SK-N-SH treated with all-trans-retinoic acid at 6 μM for 48 hours (cell line): ENCODE measurements around the gene AGBL2.

Experiments
- ESRRG ChIP-seq: fragments of 250-450 bp; sonication (Bioruptor Pico); IDR thresholded peaks from 2 replicates; pipeline ENCODE4 v1.6.1; 2021; ENCODE audit warnings: mild to moderate bottlenecking
- GLIS3 ChIP-seq: fragments of 250-450 bp; sonication (Bioruptor Pico); IDR thresholded peaks from 2 replicates; pipeline ENCODE4 v1.5.0; 2020; ENCODE audit warnings: mild to moderate bottlenecking, moderate library complexity
- POU6F1 ChIP-seq: fragments of 250-450 bp; sonication (Bioruptor Pico); IDR thresholded peaks from 2 replicates; pipeline ENCODE4 v1.8.0; 2021; ENCODE audit warnings: low read depth, mild to moderate bottlenecking, moderate library complexity, borderline replicate concordance
- PPARA ChIP-seq: fragments of 250-450 bp; sonication (Bioruptor Pico); IDR thresholded peaks from 2 replicates; pipeline ENCODE4 v1.5.0; 2020; ENCODE audit warnings: mild to moderate bottlenecking, borderline replicate concordance
- SNAI2 ChIP-seq: fragments of 250-450 bp; sonication (Bioruptor Pico); IDR thresholded peaks from 2 replicates; pipeline ENCODE4 v1.5.0; 2020; ENCODE audit warnings: mild to moderate bottlenecking, moderate library complexity
- TCF4 ChIP-seq: fragments of 250-450 bp; sonication (Bioruptor Pico); IDR thresholded peaks from 2 replicates; pipeline ENCODE4 v1.8.0; 2021; ENCODE audit warnings: mild to moderate bottlenecking, moderate library complexity, borderline replicate concordance
- ZC3H10 ChIP-seq: fragments of 250-450 bp; sonication (Bioruptor Pico); IDR thresholded peaks from 2 replicates; pipeline ENCODE4 v1.5.1; 2021; ENCODE audit warnings: mild to moderate bottlenecking, moderate library complexity
- ZFP3 ChIP-seq: fragments of 250-450 bp; sonication (Bioruptor Pico); IDR thresholded peaks from 2 replicates; pipeline ENCODE4 v1.5.0; 2020; ENCODE audit warnings: mild to moderate bottlenecking, moderate library complexity
- ZFP30 ChIP-seq: fragments of 450-650 bp; formaldehyde crosslinking; IDR thresholded peaks from 2 replicates; pipeline ENCODE4 v1.5.0; 2022; ENCODE audit warnings: mild to moderate bottlenecking, moderate library complexity
- ZNF565 ChIP-seq: fragments of 450-650 bp; formaldehyde crosslinking; conservative IDR thresholded peaks from 2 replicates; pipeline ENCODE4 v1.5.0; 2020; ENCODE audit warnings: low read depth, mild to moderate bottlenecking, moderate library complexity
- ZNF70 ChIP-seq: fragments of 450-650 bp; formaldehyde crosslinking; IDR thresholded peaks from 2 replicates; pipeline ENCODE4 v1.5.0; 2020; ENCODE audit warnings: mild to moderate bottlenecking, moderate library complexity
- TF ChIP-seq, protein P1 (sequence below): fragments of 250-450 bp; sonication (Bioruptor Pico); IDR thresholded peaks from 2 replicates; pipeline ENCODE4 v1.8.0; 2020; ENCODE audit warnings: mild to moderate bottlenecking, moderate library complexity, borderline replicate concordance

DNA sequence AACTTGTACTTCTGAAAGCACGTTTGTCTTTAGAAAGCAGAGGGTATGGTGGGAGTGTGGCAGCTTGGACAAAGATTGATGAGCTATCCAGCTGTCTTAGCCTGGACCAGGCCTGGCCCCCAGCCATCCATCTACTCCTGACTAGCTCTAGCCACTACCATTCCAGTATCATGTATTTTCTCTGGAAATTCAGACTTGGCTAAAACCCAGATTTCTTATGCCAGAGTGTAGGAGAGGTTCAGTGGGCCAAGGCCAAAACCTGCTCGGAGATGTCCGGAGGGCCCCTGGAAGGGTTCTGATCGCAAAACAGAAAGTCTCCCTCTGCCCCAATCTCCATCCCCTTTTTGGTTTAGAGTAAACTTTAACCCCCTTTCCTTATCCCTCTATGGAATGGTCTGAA, 48.0 kb downstream of the AGBL2 start:
- TF ChIP-seq SNAI2 (CRISPR knock-in tag) (no peak), ZFP30 (CRISPR knock-in tag) (no peak), GLIS3 (CRISPR knock-in tag) (no peak), PPARA (no peak), TCF4 (no peak), ESRRG (no peak), ZNF565 (CRISPR knock-in tag) (no peak), ZC3H10 (CRISPR knock-in tag) (no peak), ZNF70 (CRISPR knock-in tag) (no peak), POU6F1 (CRISPR knock-in tag) (no peak), ZFP3 (CRISPR knock-in tag) (no peak)
- TF ChIP-seq, protein P1, sequence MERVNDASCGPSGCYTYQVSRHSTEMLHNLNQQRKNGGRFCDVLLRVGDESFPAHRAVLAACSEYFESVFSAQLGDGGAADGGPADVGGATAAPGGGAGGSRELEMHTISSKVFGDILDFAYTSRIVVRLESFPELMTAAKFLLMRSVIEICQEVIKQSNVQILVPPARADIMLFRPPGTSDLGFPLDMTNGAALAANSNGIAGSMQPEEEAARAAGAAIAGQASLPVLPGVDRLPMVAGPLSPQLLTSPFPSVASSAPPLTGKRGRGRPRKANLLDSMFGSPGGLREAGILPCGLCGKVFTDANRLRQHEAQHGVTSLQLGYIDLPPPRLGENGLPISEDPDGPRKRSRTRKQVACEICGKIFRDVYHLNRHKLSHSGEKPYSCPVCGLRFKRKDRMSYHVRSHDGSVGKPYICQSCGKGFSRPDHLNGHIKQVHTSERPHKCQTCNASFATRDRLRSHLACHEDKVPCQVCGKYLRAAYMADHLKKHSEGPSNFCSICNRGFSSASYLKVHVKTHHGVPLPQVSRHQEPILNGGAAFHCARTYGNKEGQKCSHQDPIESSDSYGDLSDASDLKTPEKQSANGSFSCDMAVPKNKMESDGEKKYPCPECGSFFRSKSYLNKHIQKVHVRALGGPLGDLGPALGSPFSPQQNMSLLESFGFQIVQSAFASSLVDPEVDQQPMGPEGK, result no peak
